Measurements from ENCODE around the gene PHOX2B.

PHOX2B gene

GRCh38 chr4:41791557-41791956 lies 43.0 kb upstream of the PHOX2B start:
- Mint-ChIP-seq H3K27ac (no peak overlapping the region), H3K4me3 (no peak overlapping the region), H3K9me3 (no peaks in the 10 kb centered on the region), H3K36me3 (ENCODE audit: low read depth) (no peaks in the 10 kb centered on the region), H3K27me3 (ENCODE audit: low read depth) (peaks cover 23% of the 10 kb centered on the region), H3K4me1 (peaks cover 5% of the 10 kb centered on the region)
- TF ChIP-seq CTCF (IDR thresholded peaks at IDR 0.05; ENCODE audit: unreplicated experiment in 3 of 3), result no peak

GRCh38 chr4:41787931-41788330 lies 39.4 kb upstream of the PHOX2B start:
- TF ChIP-seq CTCF (IDR thresholded peaks at IDR 0.05; ENCODE audit: unreplicated experiment in 3 of 3), result no peak
- H3K9me3 Mint-ChIP-seq, result no peaks in the 10 kb centered on the region
- no peak overlapping the region for H3K4me3 Mint-ChIP-seq
- no peaks in the 10 kb centered on the region for H3K36me3 Mint-ChIP-seq (ENCODE audit: low read depth)
- peaks cover 14% of the 10 kb centered on the region for H3K27me3 Mint-ChIP-seq (ENCODE audit: low read depth)
- no peaks in the 10 kb centered on the region for H3K4me1 Mint-ChIP-seq
- no peak overlapping the region for H3K27ac Mint-ChIP-seq

GRCh38 chr4:41785665-41786064 lies 37.1 kb upstream of the PHOX2B start:
- no peaks in the 10 kb centered on the region for H3K9me3 Mint-ChIP-seq
- H3K27ac Mint-ChIP-seq, result no peak overlapping the region
- peaks cover 9% of the 10 kb centered on the region for H3K27me3 Mint-ChIP-seq (ENCODE audit: low read depth)
- TF ChIP-seq CTCF (IDR thresholded peaks at IDR 0.05; ENCODE audit: unreplicated experiment in 3 of 3), result no peak
- H3K36me3 Mint-ChIP-seq (ENCODE audit: low read depth), result no peaks in the 10 kb centered on the region
- no peak overlapping the region for H3K4me3 Mint-ChIP-seq
- H3K4me1 Mint-ChIP-seq, result no peaks in the 10 kb centered on the region

GRCh38 chr4:41784191-41784979 lies 35.9 kb upstream of the PHOX2B start:
- Mint-ChIP-seq H3K27me3 (ENCODE audit: low read depth) (peaks cover 15% of the 10 kb centered on the region), H3K4me1 (no peaks in the 10 kb centered on the region), H3K9me3 (no peaks in the 10 kb centered on the region), H3K27ac (no peak overlapping the region), H3K4me3 (no peak overlapping the region), H3K36me3 (ENCODE audit: low read depth) (no peaks in the 10 kb centered on the region)
- TF ChIP-seq CTCF (IDR thresholded peaks at IDR 0.05; ENCODE audit: unreplicated experiment in 3 of 3), result no peak

- Mint-ChIP-seq H3K27ac (no peak overlapping the region), H3K4me3 (no peak overlapping the region), H3K27me3 (ENCODE audit: low read depth) (peaks cover 41% of the 10 kb centered on the region), H3K9me3 (no peaks in the 10 kb centered on the region), H3K36me3 (ENCODE audit: low read depth) (no peaks in the 10 kb centered on the region), H3K4me1 (no peaks in the 10 kb centered on the region)
- no peak for TF ChIP-seq CTCF (IDR thresholded peaks at IDR 0.05; ENCODE audit: unreplicated experiment in 3 of 3)
These were observed 27.9 kb upstream of the PHOX2B start for GRCh38 chr4:41776466-41776865.

GRCh38 chr4:41763729-41764128 lies 15.2 kb upstream of the PHOX2B start:
- Mint-ChIP-seq H3K27ac (no peak overlapping the region), H3K4me3 (no peak overlapping the region), H3K4me1 (no peaks in the 10 kb centered on the region), H3K36me3 (ENCODE audit: low read depth) (no peaks in the 10 kb centered on the region), H3K9me3 (no peaks in the 10 kb centered on the region), H3K27me3 (ENCODE audit: low read depth) (peaks cover 89% of the 10 kb centered on the region)
- TF ChIP-seq CTCF (IDR thresholded peaks at IDR 0.05; ENCODE audit: unreplicated experiment in 3 of 3), result no peak
